ENCODE measurements around the gene CCDC7.

CCDC7 gene

DNA sequence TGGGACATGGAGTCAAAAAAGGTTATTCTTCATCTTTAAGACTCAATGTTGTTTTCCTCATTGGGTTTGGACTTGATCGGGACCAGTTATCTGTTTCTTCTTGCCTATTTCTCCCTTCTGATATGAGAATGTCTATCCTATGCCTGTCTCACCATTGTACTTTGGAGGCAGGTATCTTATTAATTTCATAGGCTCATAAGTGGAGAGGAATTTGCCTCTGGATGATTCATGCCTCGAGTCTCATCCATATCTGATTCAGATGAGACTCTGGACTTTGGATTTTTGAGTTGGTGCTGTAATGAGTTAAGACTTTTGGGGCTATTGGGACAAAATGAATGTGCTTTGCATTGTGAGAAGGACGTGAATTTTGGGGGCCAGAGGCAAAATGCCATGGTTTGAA, 36.2 kb upstream of the CCDC7 start:
- Mint-ChIP-seq H3K36me3 (ENCODE audit: low read depth) (no peaks in the 10 kb centered on the region), H3K27me3 (ENCODE audit: low read depth) (no peaks in the 10 kb centered on the region), H3K4me3 (no peak overlapping the region), H3K9me3 (no peaks in the 10 kb centered on the region), H3K4me1 (no peaks in the 10 kb centered on the region), H3K27ac (no peak overlapping the region)
- TF ChIP-seq, protein P1, sequence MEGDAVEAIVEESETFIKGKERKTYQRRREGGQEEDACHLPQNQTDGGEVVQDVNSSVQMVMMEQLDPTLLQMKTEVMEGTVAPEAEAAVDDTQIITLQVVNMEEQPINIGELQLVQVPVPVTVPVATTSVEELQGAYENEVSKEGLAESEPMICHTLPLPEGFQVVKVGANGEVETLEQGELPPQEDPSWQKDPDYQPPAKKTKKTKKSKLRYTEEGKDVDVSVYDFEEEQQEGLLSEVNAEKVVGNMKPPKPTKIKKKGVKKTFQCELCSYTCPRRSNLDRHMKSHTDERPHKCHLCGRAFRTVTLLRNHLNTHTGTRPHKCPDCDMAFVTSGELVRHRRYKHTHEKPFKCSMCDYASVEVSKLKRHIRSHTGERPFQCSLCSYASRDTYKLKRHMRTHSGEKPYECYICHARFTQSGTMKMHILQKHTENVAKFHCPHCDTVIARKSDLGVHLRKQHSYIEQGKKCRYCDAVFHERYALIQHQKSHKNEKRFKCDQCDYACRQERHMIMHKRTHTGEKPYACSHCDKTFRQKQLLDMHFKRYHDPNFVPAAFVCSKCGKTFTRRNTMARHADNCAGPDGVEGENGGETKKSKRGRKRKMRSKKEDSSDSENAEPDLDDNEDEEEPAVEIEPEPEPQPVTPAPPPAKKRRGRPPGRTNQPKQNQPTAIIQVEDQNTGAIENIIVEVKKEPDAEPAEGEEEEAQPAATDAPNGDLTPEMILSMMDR (IDR thresholded peaks at IDR 0.05; ENCODE audit: unreplicated experiment in 3 of 3), result no peak

- H3K36me3 Mint-ChIP-seq (ENCODE audit: low read depth), result no peaks in the 10 kb centered on the region
- TF ChIP-seq, protein P1 (IDR thresholded peaks at IDR 0.05; ENCODE audit: unreplicated experiment in 3 of 3), result no peak
- no peak overlapping the region for H3K27ac Mint-ChIP-seq
- no peaks in the 10 kb centered on the region for H3K9me3 Mint-ChIP-seq
- H3K4me3 Mint-ChIP-seq, result no peak overlapping the region
- H3K4me1 Mint-ChIP-seq, result no peaks in the 10 kb centered on the region
- no peaks in the 10 kb centered on the region for H3K27me3 Mint-ChIP-seq (ENCODE audit: low read depth)
Observed at GRCh38 chr10:32410569-32410968, 35.4 kb upstream of the CCDC7 start.

- Mint-ChIP-seq H3K4me1 (no peaks in the 10 kb centered on the region), H3K4me3 (no peak overlapping the region), H3K27me3 (ENCODE audit: low read depth) (no peaks in the 10 kb centered on the region), H3K27ac (peak overlapping the region in 1 of 3 experiments; percentile 5), H3K36me3 (ENCODE audit: low read depth) (no peaks in the 10 kb centered on the region), H3K9me3 (no peaks in the 10 kb centered on the region)
- TF ChIP-seq, protein P1 (IDR thresholded peaks at IDR 0.05; ENCODE audit: unreplicated experiment in 3 of 3), result no peak
Observed at GRCh38 chr10:32411797-32412498, 34.0 kb upstream of the CCDC7 start.

GRCh38 chr10:32412499-32412853, 33.5 kb upstream of the CCDC7 start:
- no peak overlapping the region for H3K4me3 Mint-ChIP-seq
- no peaks in the 10 kb centered on the region for H3K36me3 Mint-ChIP-seq (ENCODE audit: low read depth)
- peaks cover 3% of the 10 kb centered on the region for H3K4me1 Mint-ChIP-seq
- TF ChIP-seq, protein P1 (IDR thresholded peaks at IDR 0.05; ENCODE audit: unreplicated experiment in 3 of 3), result no peak
- peak overlapping the region in 1 of 3 experiments; percentile 5 for H3K27ac Mint-ChIP-seq
- no peaks in the 10 kb centered on the region for H3K27me3 Mint-ChIP-seq (ENCODE audit: low read depth)
- H3K9me3 Mint-ChIP-seq, result no peaks in the 10 kb centered on the region

DNA sequence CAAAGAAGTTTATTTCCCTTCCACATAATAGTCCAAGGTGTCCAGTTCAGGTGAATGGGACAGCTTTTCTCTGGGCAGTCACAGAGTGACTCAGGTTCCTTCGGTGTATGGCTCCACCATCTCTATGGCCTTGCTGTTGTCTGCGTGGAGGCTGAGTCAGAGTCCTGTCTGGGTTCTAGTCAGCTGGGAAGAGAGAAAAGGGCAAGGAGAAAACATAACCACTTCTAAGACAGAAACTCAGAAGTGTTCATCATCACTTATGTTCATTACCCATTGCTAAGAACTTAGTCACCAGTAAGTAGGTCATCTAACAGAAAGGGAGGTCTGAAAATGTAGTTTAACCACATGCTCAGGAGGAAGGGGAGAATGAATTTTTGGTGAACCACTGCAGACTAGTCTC, 32.4 kb upstream of the CCDC7 start:
- peaks cover 11% of the 10 kb centered on the region for H3K4me1 Mint-ChIP-seq
- no peaks in the 10 kb centered on the region for H3K36me3 Mint-ChIP-seq (ENCODE audit: low read depth)
- no peaks in the 10 kb centered on the region for H3K9me3 Mint-ChIP-seq
- TF ChIP-seq, protein P1 (IDR thresholded peaks at IDR 0.05; ENCODE audit: unreplicated experiment in 3 of 3), result no peak
- no peak overlapping the region for H3K27ac Mint-ChIP-seq
- no peaks in the 10 kb centered on the region for H3K27me3 Mint-ChIP-seq (ENCODE audit: low read depth)
- no peak overlapping the region for H3K4me3 Mint-ChIP-seq

DNA sequence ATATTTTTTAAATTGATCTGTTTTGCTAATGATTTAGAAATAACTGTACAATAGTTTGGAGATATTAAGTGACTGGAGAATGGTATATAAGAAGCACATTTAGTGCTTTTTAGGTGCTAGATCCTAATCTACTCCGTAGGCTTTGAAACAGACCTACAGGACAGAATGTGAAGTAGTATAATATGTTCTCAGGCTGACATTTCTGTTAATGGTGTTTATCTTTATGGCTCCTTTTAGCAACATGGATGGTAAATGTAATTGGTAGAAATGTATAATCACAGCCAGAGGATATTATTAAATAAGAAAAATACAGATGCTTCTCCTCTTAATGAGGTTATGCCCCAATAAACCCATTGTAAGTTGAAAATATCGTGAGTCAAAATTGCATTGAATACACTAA, 30.6 kb upstream of the CCDC7 start:
- no peaks in the 10 kb centered on the region for H3K9me3 Mint-ChIP-seq
- H3K4me1 Mint-ChIP-seq, result peaks cover 11% of the 10 kb centered on the region
- H3K27me3 Mint-ChIP-seq (ENCODE audit: low read depth), result no peaks in the 10 kb centered on the region
- no peak overlapping the region for H3K4me3 Mint-ChIP-seq
- H3K27ac Mint-ChIP-seq, result no peak overlapping the region
- H3K36me3 Mint-ChIP-seq (ENCODE audit: low read depth), result no peaks in the 10 kb centered on the region
- TF ChIP-seq, protein P1 (IDR thresholded peaks at IDR 0.05; ENCODE audit: unreplicated experiment in 3 of 3), result no peak
